Endothelial cell of umbilical vein (primary cell): ENCODE data around the gene LYPD1. TPM values are rescaled to one million over a fixed set of nuclear protein-coding genes. Genes with fewer than 3 reads are reported as not detected.

Experiments used
- BruUV-seq: library from RNA; stranded (reverse); fragments of 400-500 nt; replicated peaks from 2 replicates; lab custom pipeline; 2021; lab: Mats Ljungman, UMichigan
- CTCF ChIA-PET: fragments of 300-600, 350-600 bp; sonication (Branson Sonifier 250); formaldehyde crosslinking; loops from one replicate; lab custom pipeline; 2021; ENCODE audit warnings: antibody characterized with exemption, inconsistent platforms; lab: Charles Lee
- POLR2A ChIA-PET: fragments of 300-600, 350-600 bp; sonication (Branson Sonifier 250); formaldehyde crosslinking; loops from one replicate; lab custom pipeline; 2021; ENCODE audit warnings: antibody characterized with exemption, inconsistent platforms; lab: Charles Lee
- DNase-seq: peaks from one replicate; pipeline ENCODE4 v3.0.0-alpha.2; 2011; ENCODE audit warnings: low read depth, low spot score
- FAIRE-seq: peaks from 2 replicates; lab custom pipeline; 2011; peaks lifted over from hg19 to GRCh38; lab: Jason Lieb, UNC
- H2AFZ ChIP-seq: 2 replicates; pipeline ENCODE4 v1.6.0; 2012; ENCODE audit warnings: low read depth, low read length, control low read depth, inconsistent platforms
- H3K27ac ChIP-seq: 2 replicates; pipeline ENCODE4 v1.5.1; 2011; ENCODE audit warnings: low read depth, mild to moderate bottlenecking, control low read depth, low read length, moderate library complexity; ENCODE audit not compliant: insufficient read depth
- H3K27me3 ChIP-seq, 2 experiments: 2 replicates each; pipeline versions ENCODE4 v1.6.0 to v1.6.1; 2011; ENCODE audit warnings: low read length in 2 of 2, mixed read lengths in 1 of 2; ENCODE audit not compliant: control insufficient read depth in 2 of 2, insufficient read depth in 2 of 2
- H3K36me3 ChIP-seq, 2 experiments: 2 replicates in 1 of 2; 3 replicates in 1 of 2; pipeline ENCODE4 v1.5.1; 2011; ENCODE audit warnings: low read length in 2 of 2, mild to moderate bottlenecking in 1 of 2, moderate library complexity in 1 of 2; ENCODE audit not compliant: control insufficient read depth in 2 of 2, insufficient read depth in 2 of 2; ENCODE audit errors: extremely low read depth in 1 of 2
- H3K4me1 ChIP-seq: 3 replicates; pipeline ENCODE4 v1.5.1; 2011; ENCODE audit warnings: mild to moderate bottlenecking, low read length; ENCODE audit not compliant: control insufficient read depth, insufficient read depth; ENCODE audit errors: extremely low read depth
- H3K4me2 ChIP-seq: 2 replicates; pipeline ENCODE4 v1.6.1; 2011; ENCODE audit warnings: low read length, control low read depth, mixed read lengths; ENCODE audit not compliant: insufficient read depth
- H3K4me3 ChIP-seq, 3 experiments: fragments of 200-600 bp in 1 of 3; sonication (generic), shearing (Covaris generic) in 1 of 3; replicated peaks in 1 of 3; 2 replicates each; pipeline ENCODE4 v1.5.1; 2011 to 2016; ENCODE audit warnings: control low read depth in 3 of 3, low read length in 3 of 3, mild to moderate bottlenecking in 2 of 3, inconsistent platforms in 1 of 3, low read depth in 1 of 3, moderate library complexity in 1 of 3; ENCODE audit not compliant: insufficient read depth in 1 of 3
- H3K79me2 ChIP-seq: 2 replicates; pipeline ENCODE4 v1.6.0; 2012; ENCODE audit warnings: low read length, inconsistent platforms; ENCODE audit not compliant: control insufficient read depth, insufficient read depth
- H3K9ac ChIP-seq: replicated peaks from 2 replicates; pipeline ENCODE3; 2011; ENCODE audit warnings: low read length, control low read depth; ENCODE audit not compliant: insufficient read depth; ENCODE audit errors: extremely low read depth
- H3K9me1 ChIP-seq: replicated peaks from 3 replicates; pipeline ENCODE4 v1.6.0; 2011; ENCODE audit warnings: mild to moderate bottlenecking, low read length; ENCODE audit not compliant: control insufficient read depth, insufficient read depth; ENCODE audit errors: extremely low read depth
- H3K9me3 ChIP-seq: replicated peaks from 2 replicates; pipeline ENCODE4 v1.5.1; 2012; ENCODE audit warnings: low read length, inconsistent platforms; ENCODE audit not compliant: control insufficient read depth, insufficient read depth
- H4K20me1 ChIP-seq: replicated peaks from 2 replicates; pipeline ENCODE3; 2011; ENCODE audit warnings: mild to moderate bottlenecking, low read length; ENCODE audit not compliant: control insufficient read depth, insufficient read depth; ENCODE audit errors: extremely low read depth
- EZH2 ChIP-seq: IDR thresholded peaks from 2 replicates; pipeline ENCODE4 v1.6.1; 2012; ENCODE audit warnings: borderline replicate concordance, low read depth, mild to moderate bottlenecking, moderate library complexity, low read length, inconsistent platforms; ENCODE audit not compliant: severe bottlenecking
- FOS ChIP-seq: IDR thresholded peaks from 2 replicates; pipeline ENCODE4 v1.6.1; 2011; ENCODE audit warnings: mild to moderate bottlenecking, low read length, moderate library complexity, borderline replicate concordance; ENCODE audit not compliant: insufficient read depth
- GATA2 ChIP-seq: IDR thresholded peaks from 2 replicates; pipeline ENCODE4 v1.7.0; 2011; ENCODE audit warnings: low read depth, mild to moderate bottlenecking, moderate library complexity, mixed read lengths, low read length; ENCODE audit not compliant: insufficient read length, insufficient read depth
- JUN ChIP-seq: IDR thresholded peaks from 2 replicates; pipeline ENCODE4 v1.6.1; 2011; ENCODE audit warnings: borderline replicate concordance, low read depth; ENCODE audit not compliant: insufficient read length, insufficient read depth
- MYC ChIP-seq: IDR thresholded peaks from one replicate; pipeline ENCODE4 v1.6.1; 2011; ENCODE audit warnings: mild to moderate bottlenecking, low read depth, low read length
- POLR2A ChIP-seq: IDR thresholded peaks from 2 replicates; pipeline ENCODE4 v1.6.1; 2012; ENCODE audit warnings: low read depth, mild to moderate bottlenecking, control low read depth, low read length
- POLR2AphosphoS5 ChIP-seq: IDR thresholded peaks from 2 replicates; pipeline ENCODE4 v1.6.1; 2012; ENCODE audit warnings: low read depth, mild to moderate bottlenecking, control low read depth, low read length, moderate library complexity; ENCODE audit not compliant: insufficient read depth
- dilution Hi-C: fragments of 300-500 bp; cut with MboI; formaldehyde crosslinking; loops from one replicate; pipeline ENCODE4 v1.15.0; 2019; ENCODE audit warnings: low sequenced_read_pairs; ENCODE audit not compliant: extremely low pct_ligation_motif_present
- intact Hi-C: fragments of 100-400 bp; cut with micrococcal nuclease; formaldehyde crosslinking; loops from one replicate; pipeline ENCODE4 v1.10.0; 2022
- polyA plus RNA-seq, 4 experiments: library from polyadenylated mRNA; depleted of rRNA in 3 of 4; stranded (reverse) in 3 of 4; unstranded in 1 of 4; fragments of >200 nt; gene quantifications; 2 replicates each; pipeline versions ENCODE4 v1.2.1 to v1.2.3, GENCODE V29; 2011 to 2012; ENCODE audit warnings: missing spikeins in 1 of 4
- total RNA-seq: library from RNA; stranded (reverse); gene quantifications from 2 replicates; pipeline ENCODE4 v1.2.3, GENCODE V29; 2021
- TF ChIP-seq, protein P1 (sequence below), 2 donors: IDR thresholded peaks; 1 replicate in 1 of 2; 2 replicates in 1 of 2; pipeline ENCODE4 v1.5.1; 2011; ENCODE audit warnings: low read length in 2 of 2, mild to moderate bottlenecking in 2 of 2, moderate library complexity in 2 of 2, control low read depth in 1 of 2, inconsistent platforms in 1 of 2, low read depth in 1 of 2; ENCODE audit not compliant: insufficient read depth in 1 of 2; ENCODE audit errors: extremely low read depth in 1 of 2
- TF ChIP-seq, protein P2 (sequence below): IDR thresholded peaks from 2 replicates; pipeline ENCODE4 v1.6.1; 2011; ENCODE audit not compliant: insufficient read depth, insufficient read length

Gene LYPD1
- total and polyA plus RNA-seq, 2 donors (not counting 3 experiments of a cell fraction or from before 2014, with no cell fraction given): 76.6 to 105 TPM

DNA sequence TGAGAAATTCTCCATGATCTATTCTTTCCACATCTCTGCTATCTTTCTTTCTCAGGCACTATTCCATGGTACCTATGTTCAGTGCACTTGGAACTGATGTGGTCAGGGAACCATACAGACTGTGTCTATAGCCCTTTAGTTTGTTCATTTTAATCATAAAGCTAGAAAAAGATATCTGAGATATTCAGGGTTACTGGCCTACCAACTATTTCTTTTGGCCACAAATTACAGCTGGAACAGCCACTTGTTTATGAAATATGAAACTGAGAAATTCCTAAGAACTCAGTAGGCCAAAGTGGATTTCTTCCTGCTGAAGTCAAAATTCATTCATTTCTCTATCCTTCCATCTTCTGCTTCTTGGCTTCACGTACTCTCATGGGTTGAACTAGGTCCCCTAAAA lies 22.8 kb upstream of the LYPD1 start:
- Histone ChIP-seq H4K20me1 (no peaks in the 10 kb centered on the region), H3K27ac (no peak overlapping the region), H3K79me2 (no peaks in the 10 kb centered on the region), H3K27me3 (peaks cover 0 to 2% of the 10 kb centered on the region in 2 experiments), H3K36me3 (no peaks in the 10 kb centered on the region), H3K9me3 (no peaks in the 10 kb centered on the region), H3K9me1 (no peaks in the 10 kb centered on the region), H3K9ac (no peak overlapping the region), H3K4me1 (no peaks in the 10 kb centered on the region), H2AFZ (no peak overlapping the region), H3K4me3 (no peak overlapping the region), H3K4me2 (no peak overlapping the region)
- dilution Hi-C loops: no loop called here
- TF ChIP-seq POLR2AphosphoS5 (no peak), MYC (no peak), EZH2 (no peak), JUN (no peak), FOS (no peak), GATA2 (no peak), POLR2A (no peak)
- TF ChIP-seq, protein P1, sequence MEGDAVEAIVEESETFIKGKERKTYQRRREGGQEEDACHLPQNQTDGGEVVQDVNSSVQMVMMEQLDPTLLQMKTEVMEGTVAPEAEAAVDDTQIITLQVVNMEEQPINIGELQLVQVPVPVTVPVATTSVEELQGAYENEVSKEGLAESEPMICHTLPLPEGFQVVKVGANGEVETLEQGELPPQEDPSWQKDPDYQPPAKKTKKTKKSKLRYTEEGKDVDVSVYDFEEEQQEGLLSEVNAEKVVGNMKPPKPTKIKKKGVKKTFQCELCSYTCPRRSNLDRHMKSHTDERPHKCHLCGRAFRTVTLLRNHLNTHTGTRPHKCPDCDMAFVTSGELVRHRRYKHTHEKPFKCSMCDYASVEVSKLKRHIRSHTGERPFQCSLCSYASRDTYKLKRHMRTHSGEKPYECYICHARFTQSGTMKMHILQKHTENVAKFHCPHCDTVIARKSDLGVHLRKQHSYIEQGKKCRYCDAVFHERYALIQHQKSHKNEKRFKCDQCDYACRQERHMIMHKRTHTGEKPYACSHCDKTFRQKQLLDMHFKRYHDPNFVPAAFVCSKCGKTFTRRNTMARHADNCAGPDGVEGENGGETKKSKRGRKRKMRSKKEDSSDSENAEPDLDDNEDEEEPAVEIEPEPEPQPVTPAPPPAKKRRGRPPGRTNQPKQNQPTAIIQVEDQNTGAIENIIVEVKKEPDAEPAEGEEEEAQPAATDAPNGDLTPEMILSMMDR (IDR thresholded peaks at IDR 0.05; ENCODE audit: extremely low read depth in 1 of 2, insufficient read depth in 1 of 2, low read depth in 1 of 2, low read length in 2 of 2): no peak
- TF ChIP-seq, protein P2, sequence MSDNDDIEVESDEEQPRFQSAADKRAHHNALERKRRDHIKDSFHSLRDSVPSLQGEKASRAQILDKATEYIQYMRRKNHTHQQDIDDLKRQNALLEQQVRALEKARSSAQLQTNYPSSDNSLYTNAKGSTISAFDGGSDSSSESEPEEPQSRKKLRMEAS: no peak
- POLR2A ChIA-PET: no interaction called here
- FAIRE-seq (no peak), DNase-seq (no peak)
- BruUV-seq: no TSS peak
- CTCF ChIA-PET: interaction anchor here (0.8 kb wide), 1 partner anchor 16 kb away, joined by 4 read pairs; no protein-coding TSS in a partner anchor
- intact Hi-C loops: no loop called here
